Stimulated activated CD4-positive, alpha-beta T cell treated with anti-CD3 and anti-CD28 coated beads, Interleukin-4, amount 100 ng/mL, for 48 hours (primary cell): ENCODE measurements around the gene CP.

Experiments used
- DNase-seq, 2 donors: peaks; one replicate each; pipeline ENCODE4 v3.0.0-alpha.2; 2020; ENCODE audit warnings: low read depth in 2 of 2

Gene CP

DNA sequence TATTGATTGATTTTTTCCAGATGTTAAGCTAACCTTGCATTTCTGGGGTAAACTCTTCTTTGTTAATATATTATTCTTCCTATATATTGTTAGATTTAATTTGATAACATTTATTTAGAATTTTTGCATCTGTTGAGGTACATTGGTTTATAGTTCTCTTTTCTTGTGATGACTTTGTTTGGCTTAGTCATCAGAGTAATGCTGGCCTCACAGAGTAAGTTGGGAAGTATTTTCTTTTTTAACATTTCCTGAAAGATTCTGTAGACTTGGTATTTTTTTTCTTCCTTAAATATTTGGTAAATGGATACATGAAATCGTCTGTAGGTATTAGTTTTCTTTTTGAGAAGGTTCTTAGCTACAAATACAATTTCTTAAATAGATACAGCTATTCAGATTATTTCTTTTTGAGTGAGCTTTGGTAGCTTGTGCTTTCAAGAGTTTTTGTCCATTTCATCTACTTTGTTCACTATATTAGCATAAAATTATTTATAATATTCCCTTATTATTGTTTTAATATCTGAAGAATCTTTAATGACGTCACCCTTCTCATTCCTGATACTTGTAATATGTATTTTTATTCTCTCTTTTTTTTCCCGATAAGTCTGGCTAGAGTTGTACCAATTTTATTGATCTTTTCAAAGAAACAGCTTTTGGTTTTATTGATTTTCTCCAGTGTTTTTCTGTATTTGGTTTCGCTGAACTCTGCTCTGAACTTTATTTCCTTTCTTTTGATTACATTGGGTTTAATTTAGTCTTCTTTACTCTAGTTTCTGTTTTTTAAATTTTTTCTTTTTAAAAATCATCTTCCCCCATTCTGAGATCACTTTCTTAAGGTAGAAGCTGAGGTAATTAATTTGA, 98.7 kb downstream of the CP start:
- no peak for DNase-seq
